Endothelial cell of umbilical vein (primary cell): ENCODE data around the gene VIT. TPM values are rescaled to one million over a fixed set of nuclear protein-coding genes. Genes with fewer than 3 reads are reported as not detected.

Source experiments
- BruUV-seq: library from RNA; stranded (reverse); fragments of 400-500 nt; replicated peaks from 2 replicates; lab custom pipeline; 2021; lab: Mats Ljungman, UMichigan
- CTCF ChIA-PET: fragments of 300-600, 350-600 bp; sonication (Branson Sonifier 250); formaldehyde crosslinking; loops from one replicate; lab custom pipeline; 2021; ENCODE audit warnings: antibody characterized with exemption, inconsistent platforms; lab: Charles Lee
- POLR2A ChIA-PET: fragments of 300-600, 350-600 bp; sonication (Branson Sonifier 250); formaldehyde crosslinking; loops from one replicate; lab custom pipeline; 2021; ENCODE audit warnings: antibody characterized with exemption, inconsistent platforms; lab: Charles Lee
- DNase-seq: peaks from one replicate; pipeline ENCODE4 v3.0.0-alpha.2; 2011; ENCODE audit warnings: low read depth, low spot score
- FAIRE-seq: peaks from 2 replicates; lab custom pipeline; 2011; peaks lifted over from hg19 to GRCh38; lab: Jason Lieb, UNC
- H2AFZ ChIP-seq: 2 replicates; pipeline ENCODE4 v1.6.0; 2012; ENCODE audit warnings: low read depth, low read length, control low read depth, inconsistent platforms
- H3K27ac ChIP-seq: 2 replicates; pipeline ENCODE4 v1.5.1; 2011; ENCODE audit warnings: low read depth, mild to moderate bottlenecking, control low read depth, low read length, moderate library complexity; ENCODE audit not compliant: insufficient read depth
- H3K27me3 ChIP-seq, 2 experiments: 2 replicates each; pipeline versions ENCODE4 v1.6.0 to v1.6.1; 2011; ENCODE audit warnings: low read length in 2 of 2, mixed read lengths in 1 of 2; ENCODE audit not compliant: control insufficient read depth in 2 of 2, insufficient read depth in 2 of 2
- H3K36me3 ChIP-seq, 2 experiments: 2 replicates in 1 of 2; 3 replicates in 1 of 2; pipeline ENCODE4 v1.5.1; 2011; ENCODE audit warnings: low read length in 2 of 2, mild to moderate bottlenecking in 1 of 2, moderate library complexity in 1 of 2; ENCODE audit not compliant: control insufficient read depth in 2 of 2, insufficient read depth in 2 of 2; ENCODE audit errors: extremely low read depth in 1 of 2
- H3K4me1 ChIP-seq: 3 replicates; pipeline ENCODE4 v1.5.1; 2011; ENCODE audit warnings: mild to moderate bottlenecking, low read length; ENCODE audit not compliant: control insufficient read depth, insufficient read depth; ENCODE audit errors: extremely low read depth
- H3K4me2 ChIP-seq: 2 replicates; pipeline ENCODE4 v1.6.1; 2011; ENCODE audit warnings: low read length, control low read depth, mixed read lengths; ENCODE audit not compliant: insufficient read depth
- H3K4me3 ChIP-seq, 3 experiments: fragments of 200-600 bp in 1 of 3; sonication (generic), shearing (Covaris generic) in 1 of 3; replicated peaks in 1 of 3; 2 replicates each; pipeline ENCODE4 v1.5.1; 2011 to 2016; ENCODE audit warnings: control low read depth in 3 of 3, low read length in 3 of 3, mild to moderate bottlenecking in 2 of 3, inconsistent platforms in 1 of 3, low read depth in 1 of 3, moderate library complexity in 1 of 3; ENCODE audit not compliant: insufficient read depth in 1 of 3
- H3K79me2 ChIP-seq: 2 replicates; pipeline ENCODE4 v1.6.0; 2012; ENCODE audit warnings: low read length, inconsistent platforms; ENCODE audit not compliant: control insufficient read depth, insufficient read depth
- H3K9ac ChIP-seq: replicated peaks from 2 replicates; pipeline ENCODE3; 2011; ENCODE audit warnings: low read length, control low read depth; ENCODE audit not compliant: insufficient read depth; ENCODE audit errors: extremely low read depth
- H3K9me1 ChIP-seq: replicated peaks from 3 replicates; pipeline ENCODE4 v1.6.0; 2011; ENCODE audit warnings: mild to moderate bottlenecking, low read length; ENCODE audit not compliant: control insufficient read depth, insufficient read depth; ENCODE audit errors: extremely low read depth
- H3K9me3 ChIP-seq: replicated peaks from 2 replicates; pipeline ENCODE4 v1.5.1; 2012; ENCODE audit warnings: low read length, inconsistent platforms; ENCODE audit not compliant: control insufficient read depth, insufficient read depth
- H4K20me1 ChIP-seq: replicated peaks from 2 replicates; pipeline ENCODE3; 2011; ENCODE audit warnings: mild to moderate bottlenecking, low read length; ENCODE audit not compliant: control insufficient read depth, insufficient read depth; ENCODE audit errors: extremely low read depth
- CTCF ChIP-seq, 2 donors: IDR thresholded peaks; 1 replicate in 1 of 2; 2 replicates in 1 of 2; pipeline ENCODE4 v1.5.1; 2011; ENCODE audit warnings: low read length in 2 of 2, mild to moderate bottlenecking in 2 of 2, moderate library complexity in 2 of 2, control low read depth in 1 of 2, inconsistent platforms in 1 of 2, low read depth in 1 of 2; ENCODE audit not compliant: insufficient read depth in 1 of 2; ENCODE audit errors: extremely low read depth in 1 of 2
- EZH2 ChIP-seq: IDR thresholded peaks from 2 replicates; pipeline ENCODE4 v1.6.1; 2012; ENCODE audit warnings: borderline replicate concordance, low read depth, mild to moderate bottlenecking, moderate library complexity, low read length, inconsistent platforms; ENCODE audit not compliant: severe bottlenecking
- FOS ChIP-seq: IDR thresholded peaks from 2 replicates; pipeline ENCODE4 v1.6.1; 2011; ENCODE audit warnings: mild to moderate bottlenecking, low read length, moderate library complexity, borderline replicate concordance; ENCODE audit not compliant: insufficient read depth
- GATA2 ChIP-seq: IDR thresholded peaks from 2 replicates; pipeline ENCODE4 v1.7.0; 2011; ENCODE audit warnings: low read depth, mild to moderate bottlenecking, moderate library complexity, mixed read lengths, low read length; ENCODE audit not compliant: insufficient read length, insufficient read depth
- JUN ChIP-seq: IDR thresholded peaks from 2 replicates; pipeline ENCODE4 v1.6.1; 2011; ENCODE audit warnings: borderline replicate concordance, low read depth; ENCODE audit not compliant: insufficient read length, insufficient read depth
- MAX ChIP-seq: IDR thresholded peaks from 2 replicates; pipeline ENCODE4 v1.6.1; 2011; ENCODE audit not compliant: insufficient read depth, insufficient read length
- MYC ChIP-seq: IDR thresholded peaks from one replicate; pipeline ENCODE4 v1.6.1; 2011; ENCODE audit warnings: mild to moderate bottlenecking, low read depth, low read length
- POLR2A ChIP-seq: IDR thresholded peaks from 2 replicates; pipeline ENCODE4 v1.6.1; 2012; ENCODE audit warnings: low read depth, mild to moderate bottlenecking, control low read depth, low read length
- POLR2AphosphoS5 ChIP-seq: IDR thresholded peaks from 2 replicates; pipeline ENCODE4 v1.6.1; 2012; ENCODE audit warnings: low read depth, mild to moderate bottlenecking, control low read depth, low read length, moderate library complexity; ENCODE audit not compliant: insufficient read depth
- dilution Hi-C: fragments of 300-500 bp; cut with MboI; formaldehyde crosslinking; loops from one replicate; pipeline ENCODE4 v1.15.0; 2019; ENCODE audit warnings: low sequenced_read_pairs; ENCODE audit not compliant: extremely low pct_ligation_motif_present
- intact Hi-C: fragments of 100-400 bp; cut with micrococcal nuclease; formaldehyde crosslinking; loops from one replicate; pipeline ENCODE4 v1.10.0; 2022
- polyA plus RNA-seq, 4 experiments: library from polyadenylated mRNA; depleted of rRNA in 3 of 4; stranded (reverse) in 3 of 4; unstranded in 1 of 4; fragments of >200 nt; gene quantifications; 2 replicates each; pipeline versions ENCODE4 v1.2.1 to v1.2.3, GENCODE V29; 2011 to 2012; ENCODE audit warnings: missing spikeins in 1 of 4
- total RNA-seq: library from RNA; stranded (reverse); gene quantifications from 2 replicates; pipeline ENCODE4 v1.2.3, GENCODE V29; 2021

The VIT gene
- total and polyA plus RNA-seq, 2 donors (not counting 3 experiments of a cell fraction or from before 2014, with no cell fraction given): 0.54 to 0.88 TPM

DNA sequence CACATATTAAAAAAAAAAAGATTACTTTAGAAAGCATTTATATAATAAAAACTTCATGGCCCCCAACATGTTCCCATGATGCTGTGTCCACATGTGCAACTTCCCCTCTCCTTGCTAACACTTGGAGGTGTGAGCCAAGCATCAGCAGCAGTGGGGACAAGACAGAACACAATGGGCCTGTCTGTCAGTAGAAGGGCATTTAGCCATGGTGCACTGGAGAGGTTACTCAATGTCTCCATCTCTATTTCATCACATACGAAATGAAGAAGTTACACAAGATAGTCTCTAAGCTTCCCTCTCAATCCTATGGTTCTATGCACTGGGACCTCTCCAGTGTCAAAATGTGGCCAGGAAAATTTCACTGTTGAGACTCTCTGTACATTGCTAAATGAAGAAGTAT, 2.5 kb downstream of the VIT start:
- BruUV-seq: no TSS peak
- peaks cover 30% of the 10 kb centered on the region for H3K4me1 ChIP-seq
- no peak overlapping the region for H3K4me3 ChIP-seq
- H3K9me1 ChIP-seq: no peaks in the 10 kb centered on the region
- no peaks in the 10 kb centered on the region for H3K79me2 ChIP-seq
- no peak overlapping the region for H3K9ac ChIP-seq
- FAIRE-seq: no peak
- H3K4me2 ChIP-seq: no peak overlapping the region
- ChIA-PET CTCF (no interaction called here), POLR2A (no interaction called here)
- DNase-seq: no peak
- intact Hi-C loops: loop anchor here (5.0 kb wide), 1 partner anchor 73 kb away; no protein-coding TSS in a partner anchor
- no peak overlapping the region for H3K27ac ChIP-seq
- dilution Hi-C loops: no loop called here
- no peak for TF ChIP-seq MAX
- TF ChIP-seq EZH2: no peak
- TF ChIP-seq JUN: no peak
- TF ChIP-seq FOS: no peak
- no peak for TF ChIP-seq POLR2AphosphoS5
- no peak for TF ChIP-seq POLR2A
- TF ChIP-seq GATA2: no peak
- TF ChIP-seq CTCF (IDR thresholded peaks at IDR 0.05; ENCODE audit: extremely low read depth in 1 of 2, insufficient read depth in 1 of 2, low read depth in 1 of 2, low read length in 2 of 2): no peak
- TF ChIP-seq MYC: no peak
- no peaks in the 10 kb centered on the region for H3K36me3 ChIP-seq
- no peaks in the 10 kb centered on the region for H4K20me1 ChIP-seq
- H3K9me3 ChIP-seq: no peaks in the 10 kb centered on the region
- H2AFZ ChIP-seq: no peak overlapping the region
- no peaks in the 10 kb centered on the region for H3K27me3 ChIP-seq
